HCT116 (cell line): Measurements from ENCODE around the gene DZIP3.

Experiments used
- CBX3 ChIP-seq: IDR thresholded peaks from 2 replicates; pipeline ENCODE4 v1.6.1; 2012; ENCODE audit warnings: low read depth
- EGR1 ChIP-seq: IDR thresholded peaks from 2 replicates; pipeline ENCODE4 v1.6.1; 2012; ENCODE audit warnings: low read depth
- POLR2AphosphoS5 ChIP-seq: IDR thresholded peaks from 2 replicates; pipeline ENCODE4 v1.6.1; 2011; ENCODE audit warnings: mild to moderate bottlenecking, low read depth, low read length, moderate library complexity
- TF ChIP-seq, protein P1 (sequence below), 3 experiments: fragments of 200-600 bp in 1 of 3; sonication (generic) in 1 of 3; IDR thresholded peaks in 2 of 3; conservative IDR thresholded peaks in 1 of 3; 2 replicates each; pipeline ENCODE4 v1.5.1; 2012 to 2017; ENCODE audit warnings: low read depth in 2 of 3, low read length in 2 of 3, antibody characterized with exemption in 1 of 3, borderline replicate concordance in 1 of 3, control low read depth in 1 of 3, mild to moderate bottlenecking in 1 of 3, mixed read lengths in 1 of 3, mixed run types in 1 of 3, moderate library complexity in 1 of 3; ENCODE audit not compliant: insufficient read depth in 1 of 3

GRCh38 chr3:108599677-108600409, 10.3 kb downstream of the DZIP3 start:
- TF ChIP-seq EGR1 (no peak), POLR2AphosphoS5 (no peak), CBX3 (no peak)
- TF ChIP-seq, protein P1, sequence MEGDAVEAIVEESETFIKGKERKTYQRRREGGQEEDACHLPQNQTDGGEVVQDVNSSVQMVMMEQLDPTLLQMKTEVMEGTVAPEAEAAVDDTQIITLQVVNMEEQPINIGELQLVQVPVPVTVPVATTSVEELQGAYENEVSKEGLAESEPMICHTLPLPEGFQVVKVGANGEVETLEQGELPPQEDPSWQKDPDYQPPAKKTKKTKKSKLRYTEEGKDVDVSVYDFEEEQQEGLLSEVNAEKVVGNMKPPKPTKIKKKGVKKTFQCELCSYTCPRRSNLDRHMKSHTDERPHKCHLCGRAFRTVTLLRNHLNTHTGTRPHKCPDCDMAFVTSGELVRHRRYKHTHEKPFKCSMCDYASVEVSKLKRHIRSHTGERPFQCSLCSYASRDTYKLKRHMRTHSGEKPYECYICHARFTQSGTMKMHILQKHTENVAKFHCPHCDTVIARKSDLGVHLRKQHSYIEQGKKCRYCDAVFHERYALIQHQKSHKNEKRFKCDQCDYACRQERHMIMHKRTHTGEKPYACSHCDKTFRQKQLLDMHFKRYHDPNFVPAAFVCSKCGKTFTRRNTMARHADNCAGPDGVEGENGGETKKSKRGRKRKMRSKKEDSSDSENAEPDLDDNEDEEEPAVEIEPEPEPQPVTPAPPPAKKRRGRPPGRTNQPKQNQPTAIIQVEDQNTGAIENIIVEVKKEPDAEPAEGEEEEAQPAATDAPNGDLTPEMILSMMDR (IDR thresholded peaks at IDR 0.05 in 2 of 3, conservative IDR thresholded peaks at IDR 0.05 in 1 of 3; ENCODE audit: borderline replicate concordance in 1 of 3, insufficient read depth in 1 of 3, low read depth in 2 of 3, low read length in 2 of 3), result no peak
